AG09309 (cell line): Measurements from ENCODE around the gene TNIP1.

ENCODE experiments used
- DNase-seq: peaks from one replicate; pipeline ENCODE4 v3.0.0-alpha.2; 2010; ENCODE audit warnings: low read depth
- H3K4me3 ChIP-seq: 2 replicates; pipeline ENCODE4 v1.5.1; 2011; ENCODE audit warnings: mild to moderate bottlenecking, low read depth, low read length, moderate library complexity; ENCODE audit not compliant: control insufficient read depth
- CTCF ChIP-seq: IDR thresholded peaks from 2 replicates; pipeline ENCODE4 v1.5.1; 2011; ENCODE audit warnings: mild to moderate bottlenecking, low read depth, low read length, inconsistent platforms; ENCODE audit not compliant: insufficient read depth, control insufficient read depth; ENCODE audit errors: missing control alignments

TNIP1 gene

GRCh38 chr5:151113651-151114050 is 32.8 kb upstream of the TNIP1 start:
- TF ChIP-seq CTCF = no peak
- H3K4me3 ChIP-seq = no peak overlapping the region
- DNase-seq = no peak

- H3K4me3 ChIP-seq = no peak overlapping the region
- no peak for DNase-seq
- TF ChIP-seq CTCF = no peak
Measured at GRCh38 chr5:151110992-151111391, 30.2 kb upstream of the TNIP1 start.

GRCh38 chr5:151110122-151110681 is 29.4 kb upstream of the TNIP1 start:
- TF ChIP-seq CTCF = no peak
- H3K4me3 ChIP-seq = no peak overlapping the region
- DNase-seq = no peak

- H3K4me3 ChIP-seq = no peak overlapping the region
- TF ChIP-seq CTCF = no peak
- DNase-seq = no peak
Measured at GRCh38 chr5:151108566-151108965, 27.7 kb upstream of the TNIP1 start.

GRCh38 chr5:151107738-151108520 is 27.1 kb upstream of the TNIP1 start:
- DNase-seq = no peak
- no peak for TF ChIP-seq CTCF
- no peak overlapping the region for H3K4me3 ChIP-seq

- no peak for DNase-seq
- TF ChIP-seq CTCF = no peak
- no peak overlapping the region for H3K4me3 ChIP-seq
Measured at GRCh38 chr5:151107084-151107483, 26.2 kb upstream of the TNIP1 start.
